GDM1 (cell line): ENCODE results near the gene ZNF385C.

Experiments used
- DNase-seq: peaks from one replicate; lab custom pipeline; 2025; lab: John Stamatoyannopoulos, UW

The ZNF385C gene

GRCh38 chr17:42124256-42124655 lies 26.0 kb upstream of the ZNF385C start:
- no peak for DNase-seq

GRCh38 chr17:42122371-42123303 lies 24.4 kb upstream of the ZNF385C start, which contains the start of gene HSPB9:
Gene HSPB9, plus strand, starts transcription at chr17:42122804. Its CDS starts 47 bp downstream, at chr17:42122851.
- no peak for DNase-seq

- peak; percentile 68 for DNase-seq
These were observed 22.8 kb upstream of the ZNF385C start, which contains the start of gene KAT2A for GRCh38 chr17:42120770-42121769. Gene KAT2A, minus strand, starts transcription at chr17:42121367. Its CDS starts 63 bp downstream, at chr17:42121304.

- no peak for DNase-seq
These were observed 22.0 kb upstream of the ZNF385C start for GRCh38 chr17:42120161-42120769.

GRCh38 chr17:42119301-42119700 lies 21.0 kb upstream of the ZNF385C start:
- DNase-seq: no peak

- DNase-seq: no peak
These were observed 20.3 kb upstream of the ZNF385C start for GRCh38 chr17:42118545-42118944.

- no peak for DNase-seq
These were observed 19.8 kb upstream of the ZNF385C start for GRCh38 chr17:42118126-42118510.

- no peak for DNase-seq
These were observed 19.3 kb upstream of the ZNF385C start for GRCh38 chr17:42117397-42118125.

- peak; percentile 21 for DNase-seq
These were observed 18.6 kb upstream of the ZNF385C start for GRCh38 chr17:42116705-42117396.

- no peak for DNase-seq
These were observed 15.8 kb upstream of the ZNF385C start for GRCh38 chr17:42114118-42114517.

- DNase-seq: no peak
These were observed 15.2 kb upstream of the ZNF385C start for GRCh38 chr17:42113293-42114069.

- DNase-seq: peak; percentile 81
These were observed 14.4 kb upstream of the ZNF385C start, which contains the start of gene DHX58 for GRCh38 chr17:42112552-42113176. Gene DHX58, minus strand, starts transcription at chr17:42112714. Its CDS starts 822 bp downstream, at chr17:42111892.

GRCh38 chr17:42111871-42112551 lies 13.7 kb upstream of the ZNF385C start:
- DNase-seq: no peak

- no peak for DNase-seq
These were observed 13.0 kb upstream of the ZNF385C start for GRCh38 chr17:42111265-42111636.

- no peak for DNase-seq
These were observed 12.3 kb upstream of the ZNF385C start for GRCh38 chr17:42110301-42111264.

GRCh38 chr17:42109086-42109485 lies 10.8 kb upstream of the ZNF385C start:
- no peak for DNase-seq
